ENCODE measurements around the gene AGTRAP. TPM values are rescaled to one million over a fixed set of nuclear protein-coding genes. Genes with fewer than 3 reads are reported as not detected.

The AGTRAP gene
- total and polyA plus RNA-seq, 2 of the 8 experiments (the other 6 are each of a cell fraction or from before 2014, with no cell fraction given), result 69.7 to 192 TPM

DNA sequence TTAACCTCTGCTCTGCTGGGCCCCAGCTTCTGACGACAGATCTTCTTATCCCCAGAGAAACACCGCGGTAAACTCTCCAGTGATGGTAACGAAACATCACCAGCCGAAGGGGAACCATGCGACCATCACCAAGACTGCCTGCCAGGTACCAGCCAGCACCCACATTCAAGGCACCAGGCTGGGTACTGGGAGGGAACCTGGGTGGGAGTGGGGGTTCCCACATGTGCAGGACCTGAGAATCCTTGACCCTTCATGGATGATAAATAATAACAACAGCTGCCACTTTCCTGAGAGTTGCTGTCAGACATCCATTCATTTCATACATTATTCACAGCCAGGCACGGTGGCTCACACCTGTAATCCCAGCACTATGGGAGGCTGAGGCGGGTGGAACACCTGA is 23.7 kb upstream of the AGTRAP start (continued):
- TF ChIP-seq SUZ12 (IDR thresholded peaks at IDR 0.05; ENCODE audit: low read length) (no peak), SAP30 (IDR thresholded peaks at IDR 0.05; ENCODE audit: insufficient read depth, insufficient replicate concordance, low read length) (no peak), SP4 (IDR thresholded peaks at IDR 0.05; ENCODE audit: low read length) (no peak), RAD21 (IDR thresholded peaks at IDR 0.05 in 1 of 2, conservative IDR thresholded peaks at IDR 0.05 in 1 of 2; ENCODE audit: low read depth in 2 of 2, low read length in 2 of 2) (no peak)

All from H1 (cell line).